HPDE6-E6E7 (cell line): ENCODE data around the gene PTGIS.

Source experiments
- DNase-seq: peaks from one replicate; pipeline ENCODE4 v3.0.0; 2011; ENCODE audit warnings: missing footprints; ENCODE audit errors: extremely low spot score

PTGIS gene

DNA sequence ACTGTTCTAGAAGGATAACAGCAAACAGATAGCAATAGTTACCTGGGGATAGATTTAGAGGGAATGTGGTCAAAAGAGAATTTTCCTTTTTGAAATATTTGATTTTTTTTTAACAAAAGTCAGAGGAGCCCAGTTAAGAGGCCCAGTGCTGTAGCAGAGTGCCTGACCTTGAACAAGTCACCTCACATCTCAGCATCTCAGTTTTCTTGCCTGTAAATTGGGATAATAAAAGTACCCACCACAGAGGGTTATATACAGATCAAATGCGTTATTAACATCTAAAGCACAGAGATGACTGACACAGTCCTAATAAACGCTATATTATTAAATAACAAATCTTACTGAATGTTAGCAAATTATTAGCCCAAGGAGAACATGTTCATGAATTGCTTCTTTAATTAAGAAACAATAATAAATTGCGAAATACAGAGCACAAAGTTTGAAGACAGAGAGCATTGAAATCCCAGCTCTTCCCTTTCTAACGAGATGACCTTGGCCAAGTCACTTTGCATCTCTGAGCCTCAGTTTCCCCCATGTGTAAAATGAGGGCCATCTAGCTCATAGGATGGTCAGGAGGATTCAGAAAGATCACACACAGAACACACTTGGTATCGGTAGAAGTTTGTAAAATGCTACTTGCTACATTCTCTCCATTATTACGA is 35.5 kb downstream of the PTGIS start:
- DNase-seq, result no peak

- peak; percentile 72 for DNase-seq
These were observed 38.5 kb downstream of the PTGIS start for GRCh38 chr20:49529470-49529869.

DNA sequence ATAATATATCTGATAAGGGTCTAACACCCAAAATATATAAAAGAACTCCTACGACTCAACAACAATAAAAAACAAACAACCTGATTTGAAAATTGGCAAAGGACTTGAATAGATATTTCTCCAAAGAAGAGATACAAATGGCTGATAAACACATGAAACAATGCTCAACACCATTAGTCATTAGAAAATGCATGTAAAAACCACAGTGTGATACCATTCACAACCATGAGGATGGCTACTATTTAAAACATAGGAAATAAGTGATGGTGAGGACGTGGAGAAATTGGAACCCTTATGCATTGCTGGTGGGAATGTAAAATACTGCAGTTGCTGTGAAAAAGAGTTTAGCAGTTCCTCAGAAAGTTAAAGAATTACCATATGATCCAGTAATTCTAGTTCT is 41.4 kb downstream of the PTGIS start:
- DNase-seq, result no peak

DNA sequence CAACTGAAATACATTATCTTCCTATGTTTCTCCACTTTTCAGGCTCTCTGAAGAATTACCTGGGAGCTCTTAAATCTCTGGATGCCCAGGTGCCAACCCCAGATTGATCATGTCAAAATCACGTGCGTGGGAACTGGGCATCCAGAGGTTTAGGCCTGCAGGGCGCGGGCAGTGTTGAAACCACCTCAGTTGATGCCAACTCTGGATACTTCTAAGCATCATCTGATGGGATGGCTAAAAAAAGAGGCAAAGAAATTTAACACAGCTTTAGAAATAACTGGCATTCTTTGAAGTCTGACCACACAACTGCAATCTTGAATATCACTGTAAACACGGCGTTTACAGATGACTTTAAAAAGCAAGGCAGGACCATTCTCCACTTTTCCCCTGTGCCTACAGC is 41.9 kb downstream of the PTGIS start:
- no peak for DNase-seq

DNA sequence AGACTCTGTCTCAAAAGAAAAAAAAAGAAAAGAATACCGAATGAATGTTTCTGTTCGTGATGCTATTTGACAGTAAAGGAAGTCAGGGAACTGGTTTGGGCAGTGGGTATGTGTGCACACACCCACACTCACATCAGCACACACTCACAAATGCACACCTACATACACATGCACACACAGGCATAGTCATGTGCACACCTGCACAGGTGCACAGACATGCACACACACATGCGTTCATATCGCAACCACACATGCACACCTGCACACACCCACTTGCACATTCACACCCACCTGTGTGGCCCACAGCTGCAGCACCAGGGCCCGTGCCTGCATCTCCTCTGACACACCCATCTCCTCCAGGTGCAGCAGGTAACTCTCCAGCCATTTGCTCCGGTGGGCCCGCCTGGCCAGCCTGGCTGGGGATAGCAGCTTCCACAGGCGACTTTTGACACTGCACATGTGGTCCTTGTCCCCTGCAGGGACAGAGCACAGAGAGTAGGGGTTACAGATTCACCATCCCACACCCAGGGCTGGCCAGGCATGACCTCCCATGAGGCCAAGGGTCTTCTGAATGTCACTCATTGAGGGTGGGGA is 44.1 kb downstream of the PTGIS start:
- no peak for DNase-seq

DNA sequence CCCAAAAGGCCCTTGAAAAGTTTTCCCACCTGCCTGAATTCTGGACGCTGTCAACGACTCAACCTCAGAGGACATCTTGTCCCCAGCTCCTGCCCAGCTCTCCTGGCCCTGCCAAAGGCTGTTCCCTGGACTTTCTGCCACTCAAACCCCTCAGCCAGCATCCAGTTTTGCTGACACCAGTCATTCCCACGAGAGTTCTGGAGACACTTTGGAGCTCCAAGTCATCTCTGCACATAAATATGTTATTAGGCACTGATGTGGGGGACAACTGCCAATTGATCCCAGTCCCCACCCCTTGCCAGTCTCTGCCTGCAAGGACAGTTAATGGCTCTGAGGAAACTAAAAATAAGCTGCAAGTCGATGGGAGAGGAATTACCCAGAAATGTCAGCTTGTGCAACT is 46.6 kb downstream of the PTGIS start:
- DNase-seq, result no peak

- DNase-seq, result no peak
These were observed 48.1 kb downstream of the PTGIS start for GRCh38 chr20:49519777-49520359.

DNA sequence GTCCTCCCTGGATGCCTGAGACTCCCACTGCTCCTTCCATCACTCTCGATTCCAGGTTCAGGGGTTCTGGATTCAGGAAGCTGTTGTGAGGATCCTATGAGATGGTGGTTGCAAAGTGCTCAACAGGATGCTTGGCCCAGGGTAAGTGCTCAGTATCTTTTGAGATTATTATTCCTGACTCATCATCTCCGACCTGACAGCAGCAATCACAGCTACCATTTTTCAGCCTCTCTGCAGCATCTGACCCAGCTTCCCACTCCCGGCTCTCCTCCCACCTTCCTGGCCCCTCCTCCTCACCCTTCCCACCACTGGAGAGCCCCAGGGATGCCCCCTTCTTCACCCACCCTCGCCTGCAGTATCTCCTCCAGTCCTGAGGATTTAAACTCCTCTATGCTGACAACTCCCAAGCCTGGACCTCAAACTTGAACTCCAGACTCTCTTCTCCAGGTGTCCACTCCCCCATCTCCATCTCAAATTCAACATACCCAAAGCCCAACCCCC is 48.7 kb downstream of the PTGIS start:
- no peak for DNase-seq

GRCh38 chr20:49518576-49518975 is 49.4 kb downstream of the PTGIS start:
- DNase-seq, result no peak

DNA sequence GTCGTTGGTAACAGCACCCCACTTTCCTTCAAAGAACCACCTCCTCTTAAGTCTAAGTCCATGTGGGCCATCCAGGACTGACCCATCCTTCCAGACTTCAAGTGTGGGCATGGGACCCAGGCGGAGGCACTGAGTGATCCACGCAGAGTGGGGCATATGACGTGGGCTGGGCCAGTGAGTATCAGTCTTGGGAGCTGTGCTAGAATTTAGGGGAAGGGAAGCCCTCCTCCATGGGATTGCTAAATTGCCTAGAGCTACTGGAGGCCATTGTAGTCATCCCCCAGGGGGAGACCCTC is 50.2 kb downstream of the PTGIS start:
- no peak for DNase-seq

DNA sequence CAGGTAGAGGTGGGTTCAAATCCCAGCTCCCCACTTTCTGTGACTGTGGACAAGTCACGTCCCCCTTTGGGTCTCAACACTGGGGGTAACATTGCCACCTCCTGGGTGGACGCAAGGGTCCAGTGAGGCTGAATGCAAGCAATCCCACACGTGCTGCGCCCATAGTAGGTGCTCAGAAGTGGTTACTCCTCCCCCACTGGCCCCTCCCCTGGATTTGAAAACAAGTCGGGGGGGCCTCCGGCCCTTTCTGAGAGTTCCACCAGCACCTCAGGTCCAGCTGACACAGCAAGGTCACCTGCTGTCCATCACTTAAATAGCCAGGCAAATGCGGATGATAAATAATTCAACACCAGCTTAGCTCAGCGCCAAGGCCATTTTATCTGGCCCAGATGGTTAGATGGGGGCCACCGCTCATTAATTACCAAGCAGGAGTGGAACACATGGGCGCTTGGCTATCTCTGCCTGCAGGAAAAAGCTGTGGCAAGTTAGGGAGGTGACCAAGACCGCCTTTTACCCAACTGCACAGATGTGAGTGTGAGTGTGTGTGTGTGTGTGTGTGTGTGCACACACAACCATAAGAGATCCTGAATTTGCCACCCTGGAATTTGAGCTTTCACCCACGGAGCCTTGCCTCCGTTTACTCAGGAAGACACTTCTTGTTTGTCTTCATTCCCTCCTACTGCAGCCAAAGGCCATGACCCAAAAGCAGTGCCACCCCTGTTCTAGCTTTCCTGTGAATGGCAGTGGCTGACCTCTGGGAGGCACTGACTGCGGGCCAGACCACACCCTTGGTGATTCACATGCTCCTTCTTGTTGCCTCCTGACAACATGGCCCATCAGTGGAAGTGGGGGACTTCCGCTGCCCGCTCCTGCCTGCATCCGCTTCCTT is 50.8 kb downstream of the PTGIS start:
- DNase-seq, result no peak

GRCh38 chr20:49515586-49515985 is 52.4 kb downstream of the PTGIS start:
- DNase-seq, result no peak

DNA sequence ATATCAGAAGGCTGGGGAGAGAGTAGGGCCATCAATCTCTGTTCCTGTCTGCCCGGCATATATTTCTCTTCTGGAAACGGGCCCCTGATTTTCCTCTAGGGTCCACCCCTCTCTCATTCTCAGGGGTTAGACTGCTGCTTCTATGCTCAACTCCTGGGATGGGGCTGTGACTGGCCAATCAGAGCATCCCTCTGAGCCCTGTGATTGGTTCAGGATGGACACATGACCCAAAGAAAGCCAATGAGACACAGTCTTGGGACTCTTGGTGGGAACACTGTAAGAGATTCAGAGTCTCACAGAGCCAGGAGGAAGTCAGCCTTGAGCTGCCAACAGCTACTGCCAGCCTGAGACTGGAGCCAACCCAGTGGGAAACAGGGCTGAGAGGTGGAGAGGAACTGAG is 54.4 kb downstream of the PTGIS start:
- DNase-seq, result no peak

- no peak for DNase-seq
These were observed 54.9 kb downstream of the PTGIS start for GRCh38 chr20:49513009-49513408.

DNA sequence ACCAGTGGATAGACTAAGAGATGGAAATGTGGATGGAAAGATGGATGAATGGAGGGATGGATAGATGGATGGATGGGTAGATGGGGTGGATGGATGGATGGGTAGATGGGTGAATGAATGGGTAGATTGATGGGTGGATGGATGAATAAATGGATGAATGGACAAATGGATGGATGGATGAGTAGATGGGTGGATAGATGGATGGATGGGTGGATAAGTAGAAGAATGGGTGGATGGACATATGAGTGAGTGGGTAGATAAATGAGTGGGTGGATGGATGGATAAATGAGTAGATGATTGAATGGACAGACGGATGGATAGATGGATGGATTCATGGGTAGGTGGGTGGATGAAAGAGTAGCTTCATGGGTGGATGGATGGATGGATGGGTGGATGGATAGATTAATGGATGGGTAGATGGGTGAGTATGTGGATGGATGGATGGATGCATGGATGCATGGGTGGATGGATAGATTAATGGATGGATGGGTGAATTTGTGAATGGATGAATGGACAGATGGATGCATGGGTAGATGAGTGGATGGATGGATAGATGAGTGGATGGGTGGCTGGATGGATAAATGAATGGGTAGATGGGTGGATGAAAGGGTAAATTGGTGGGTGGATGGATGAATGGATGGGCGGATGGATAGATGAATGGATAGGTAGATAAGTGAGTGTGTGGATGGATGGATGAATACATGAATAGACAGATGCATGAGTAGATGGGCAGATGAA is 56.0 kb downstream of the PTGIS start:
- DNase-seq, result no peak

DNA sequence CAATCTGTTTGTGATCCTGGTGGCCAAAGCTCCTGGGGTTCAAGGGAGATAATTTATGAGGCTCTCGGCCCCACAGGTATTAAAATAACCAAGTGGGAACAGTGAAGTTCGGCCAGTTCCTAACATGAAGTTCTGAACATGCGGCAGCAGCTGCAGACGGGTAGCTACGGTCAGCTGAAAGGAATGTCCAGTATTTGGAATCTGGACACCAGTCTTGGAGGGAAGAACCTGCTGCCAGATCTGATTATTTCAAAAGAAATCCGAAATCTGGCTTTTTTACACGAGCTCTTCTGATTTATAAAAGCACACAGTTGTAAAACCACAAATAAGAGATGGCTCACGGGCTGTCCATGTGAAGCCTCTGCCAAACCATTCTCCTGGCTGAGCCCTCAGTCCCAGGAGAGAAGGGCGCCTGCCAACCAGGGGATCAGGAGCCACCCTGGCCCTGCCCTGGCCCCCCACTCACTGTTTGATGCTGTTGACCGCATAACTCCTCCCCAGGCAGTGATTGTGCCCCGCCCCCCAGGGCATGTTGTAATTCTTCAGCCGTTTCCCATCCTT is 57.3 kb downstream of the PTGIS start:
- DNase-seq, result no peak

DNA sequence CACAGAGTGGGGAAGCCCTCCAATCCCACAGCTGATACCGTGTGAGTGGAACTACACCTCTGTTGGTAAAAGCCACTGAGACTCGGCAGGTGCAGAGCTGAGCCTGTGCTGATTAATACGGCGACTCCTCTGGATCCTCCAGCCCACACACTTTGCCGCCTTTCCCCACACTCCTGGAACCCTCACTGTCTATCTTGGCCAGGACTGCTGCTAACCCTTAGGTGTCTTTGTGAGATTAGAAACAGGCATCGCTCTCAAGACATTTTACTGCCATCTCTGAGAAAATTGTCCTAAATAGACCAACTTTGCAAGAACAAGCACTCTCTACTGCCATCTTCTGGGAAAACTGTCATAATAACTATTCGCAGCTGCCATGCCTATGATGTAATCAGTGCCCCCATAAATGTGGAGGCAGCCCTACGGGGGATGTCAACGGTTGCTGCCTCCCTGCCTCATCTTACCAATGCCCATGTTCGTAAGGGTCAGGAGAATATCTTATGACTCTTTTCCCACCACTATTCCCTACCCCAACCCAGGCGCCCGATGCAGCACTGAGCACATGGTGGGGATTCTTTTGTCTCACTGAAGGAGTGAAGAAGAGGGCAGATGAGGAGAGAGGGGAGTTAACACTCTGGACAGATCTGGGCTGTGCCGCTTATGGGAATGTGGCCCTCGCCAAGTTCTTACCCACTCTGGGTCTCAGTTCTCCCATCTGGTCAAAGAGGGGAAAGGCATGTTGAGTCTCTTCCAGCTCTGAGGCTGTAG is 59.3 kb downstream of the PTGIS start:
- peak; percentile 60 for DNase-seq

DNA sequence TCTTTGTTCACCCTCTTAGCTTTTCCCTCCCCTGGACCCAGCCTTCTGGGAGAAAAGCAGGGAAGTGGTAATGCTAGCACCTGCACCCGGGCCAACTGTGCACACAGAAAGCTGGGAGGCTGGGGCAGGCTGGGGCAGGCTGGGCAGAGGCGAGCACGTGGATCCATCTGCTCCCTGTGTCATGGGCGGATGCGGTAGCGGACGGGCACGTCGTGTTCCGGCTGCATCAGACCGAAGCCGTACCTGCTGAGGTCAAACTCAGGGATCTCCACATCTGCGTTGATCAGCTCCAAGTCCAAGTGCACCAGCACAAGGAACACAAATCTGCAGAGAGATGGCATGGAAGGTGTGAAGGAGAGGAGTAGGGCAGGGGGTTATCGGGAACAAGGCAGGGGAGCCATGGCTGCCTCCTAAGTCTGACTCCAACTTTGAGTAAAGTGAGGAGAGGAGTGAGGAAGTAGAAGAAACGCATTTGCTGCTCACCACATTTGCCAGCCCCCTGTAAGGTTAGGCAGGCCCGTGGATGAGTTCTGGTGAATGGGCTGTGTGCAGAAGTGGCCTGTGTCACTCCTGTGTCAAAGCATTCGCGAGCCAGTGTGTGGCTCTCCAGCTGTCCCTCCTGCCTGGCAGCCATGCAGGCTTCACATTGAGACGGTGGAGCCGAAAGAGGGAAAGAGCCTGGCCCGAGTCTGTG is 60.0 kb downstream of the PTGIS start:
- no peak for DNase-seq

DNA sequence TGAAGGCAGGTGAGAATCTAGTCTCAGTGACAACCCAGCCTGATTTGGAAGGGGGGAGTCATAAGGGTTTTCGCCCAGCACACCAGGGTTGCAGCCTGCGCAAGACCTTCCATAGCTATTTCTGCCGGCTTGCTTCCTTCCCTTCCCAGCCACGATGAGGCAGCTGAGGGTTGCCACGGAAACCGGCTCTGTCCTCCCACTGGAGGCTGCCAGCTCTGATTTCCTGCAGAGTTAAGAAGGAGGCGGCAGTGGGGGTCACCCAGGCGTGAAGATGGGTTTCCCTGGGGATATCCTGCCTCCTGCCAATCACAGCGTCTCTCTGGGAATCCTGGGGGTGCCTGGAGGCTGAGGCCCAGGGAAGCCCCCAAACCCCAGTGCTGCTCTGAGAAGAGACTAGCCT is 62.4 kb downstream of the PTGIS start:
- DNase-seq, result no peak

DNA sequence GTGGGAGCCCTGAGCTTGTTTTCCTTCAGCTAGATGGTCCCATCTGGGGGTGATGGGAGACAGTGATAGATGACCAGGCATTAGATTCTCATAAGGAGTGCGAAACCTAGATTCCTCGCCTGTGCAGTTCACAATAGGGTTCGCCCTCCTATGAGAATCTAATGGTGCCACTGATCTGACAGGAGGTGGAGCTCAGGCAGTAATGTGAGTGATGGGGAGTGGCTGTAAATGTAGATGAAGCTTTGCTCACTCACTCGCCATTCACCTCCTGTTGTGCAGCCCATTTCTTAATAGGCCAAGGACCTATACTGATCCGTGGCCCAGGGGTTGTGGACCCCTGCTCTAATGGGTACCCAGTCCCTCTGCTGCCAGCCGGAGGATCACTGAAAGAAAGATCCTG is 64.8 kb downstream of the PTGIS start:
- DNase-seq, result no peak
